Measurements from ENCODE around the gene CASP1.

CASP1 gene

DNA sequence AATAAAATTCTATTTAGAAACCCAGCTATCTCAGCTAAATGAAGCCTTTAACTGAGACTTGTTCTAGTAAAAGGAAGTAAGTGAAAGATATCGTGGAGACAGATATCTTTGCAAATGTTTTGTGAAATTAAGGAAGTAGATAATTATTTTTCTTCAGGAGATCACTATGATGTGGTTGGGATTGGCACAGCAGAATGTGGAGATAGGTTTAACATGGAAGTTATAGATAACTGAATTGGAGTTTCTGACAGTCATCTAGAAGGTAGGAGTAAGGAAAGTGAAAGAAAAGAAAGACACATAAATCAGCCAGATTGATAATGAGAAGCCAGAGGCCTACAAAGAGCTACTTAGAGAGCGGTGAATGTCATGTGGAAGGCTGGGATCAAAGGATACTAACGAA, 7.3 kb downstream of the CASP1 start:
- TF ChIP-seq, protein P1, sequence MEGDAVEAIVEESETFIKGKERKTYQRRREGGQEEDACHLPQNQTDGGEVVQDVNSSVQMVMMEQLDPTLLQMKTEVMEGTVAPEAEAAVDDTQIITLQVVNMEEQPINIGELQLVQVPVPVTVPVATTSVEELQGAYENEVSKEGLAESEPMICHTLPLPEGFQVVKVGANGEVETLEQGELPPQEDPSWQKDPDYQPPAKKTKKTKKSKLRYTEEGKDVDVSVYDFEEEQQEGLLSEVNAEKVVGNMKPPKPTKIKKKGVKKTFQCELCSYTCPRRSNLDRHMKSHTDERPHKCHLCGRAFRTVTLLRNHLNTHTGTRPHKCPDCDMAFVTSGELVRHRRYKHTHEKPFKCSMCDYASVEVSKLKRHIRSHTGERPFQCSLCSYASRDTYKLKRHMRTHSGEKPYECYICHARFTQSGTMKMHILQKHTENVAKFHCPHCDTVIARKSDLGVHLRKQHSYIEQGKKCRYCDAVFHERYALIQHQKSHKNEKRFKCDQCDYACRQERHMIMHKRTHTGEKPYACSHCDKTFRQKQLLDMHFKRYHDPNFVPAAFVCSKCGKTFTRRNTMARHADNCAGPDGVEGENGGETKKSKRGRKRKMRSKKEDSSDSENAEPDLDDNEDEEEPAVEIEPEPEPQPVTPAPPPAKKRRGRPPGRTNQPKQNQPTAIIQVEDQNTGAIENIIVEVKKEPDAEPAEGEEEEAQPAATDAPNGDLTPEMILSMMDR (IDR thresholded peaks at IDR 0.05) = no peak
- Histone ChIP-seq H3K9me3 (ENCODE audit: control insufficient read depth, low read length) (no peaks in the 10 kb centered on the region), H3K79me2 (no peaks in the 10 kb centered on the region), H3K27ac (no peak overlapping the region), H3K4me2 (ENCODE audit: low read length) (no peak overlapping the region), H3K4me3 (ENCODE audit: low read depth, low read length) (no peak overlapping the region), H3K9ac (no peak overlapping the region), H3K4me1 (no peaks in the 10 kb centered on the region), H3K36me3 (ENCODE audit: control insufficient read depth, insufficient read depth, low read length) (no peaks in the 10 kb centered on the region), H3K27me3 (ENCODE audit: control insufficient read depth, insufficient read depth, low read length) (no peaks in the 10 kb centered on the region), H2AFZ (no peak overlapping the region)

DNA sequence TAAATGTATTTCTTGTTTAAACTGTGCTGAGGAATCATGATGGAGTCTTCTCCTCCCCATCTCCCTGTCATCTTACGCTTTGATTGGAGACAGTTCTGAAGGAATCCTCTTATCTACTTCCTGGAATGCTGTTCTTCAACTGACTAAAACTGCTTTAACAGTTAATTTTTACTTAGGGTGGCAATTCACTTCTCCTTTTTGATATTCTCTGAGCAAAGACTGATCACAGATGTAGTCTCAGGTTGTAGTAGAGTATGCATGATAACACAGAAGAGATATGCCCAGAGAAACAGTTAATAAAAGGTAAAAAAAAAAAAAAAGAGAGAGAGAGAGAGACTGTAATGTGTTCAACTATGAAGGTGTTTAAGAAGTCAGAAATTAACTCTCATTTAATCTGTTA, 10.6 kb downstream of the CASP1 start:
- no peaks in the 10 kb centered on the region for H3K79me2 ChIP-seq
- TF ChIP-seq, protein P1 (IDR thresholded peaks at IDR 0.05) = no peak
- no peak overlapping the region for H3K4me2 ChIP-seq (ENCODE audit: low read length)
- no peak overlapping the region for H3K4me3 ChIP-seq (ENCODE audit: low read depth, low read length)
- H3K27ac ChIP-seq = no peak overlapping the region
- H3K4me1 ChIP-seq = no peaks in the 10 kb centered on the region
- H2AFZ ChIP-seq = no peak overlapping the region
- H3K9me3 ChIP-seq (ENCODE audit: control insufficient read depth, low read length) = no peaks in the 10 kb centered on the region
- H3K9ac ChIP-seq = no peak overlapping the region
- H3K36me3 ChIP-seq (ENCODE audit: control insufficient read depth, insufficient read depth, low read length) = no peaks in the 10 kb centered on the region
- H3K27me3 ChIP-seq (ENCODE audit: control insufficient read depth, insufficient read depth, low read length) = no peaks in the 10 kb centered on the region

DNA sequence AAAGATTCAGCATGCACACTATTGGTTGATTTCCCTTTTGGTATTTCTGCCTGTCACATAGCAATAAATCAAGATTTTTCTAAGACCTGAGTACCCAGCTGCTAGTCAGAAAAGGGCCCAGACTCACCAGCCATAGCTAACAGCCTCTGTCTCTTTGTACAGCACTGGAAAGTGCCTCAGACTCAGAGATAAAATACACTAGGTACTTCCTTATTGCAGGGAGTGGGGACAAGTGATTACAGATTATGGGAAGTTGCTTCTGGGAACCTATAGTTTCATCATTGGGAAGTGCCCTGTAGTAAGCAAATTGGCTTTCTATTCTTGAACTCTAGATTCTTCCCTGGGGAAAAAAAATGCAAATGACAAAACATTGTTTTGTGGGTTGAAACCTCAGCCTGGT, 11.9 kb downstream of the CASP1 start, which contains the start of gene CASP5:
TSS of gene CASP5 (minus strand) at position 166 of the 400 bp plus-strand sequence. CDS start at position 134, 32 bp downstream.
- no peaks in the 10 kb centered on the region for H3K79me2 ChIP-seq
- H3K27me3 ChIP-seq (ENCODE audit: control insufficient read depth, insufficient read depth, low read length) = no peaks in the 10 kb centered on the region
- no peak within 1 kb of the TSS for H2AFZ ChIP-seq
- H3K27ac ChIP-seq = no peak within 1 kb of the TSS
- no peaks in the 10 kb centered on the region for H3K4me1 ChIP-seq
- H3K4me2 ChIP-seq (ENCODE audit: low read length) = no peak within 1 kb of the TSS
- H3K4me3 ChIP-seq (ENCODE audit: low read depth, low read length) = no peak within 1 kb of the TSS
- H3K36me3 ChIP-seq (ENCODE audit: control insufficient read depth, insufficient read depth, low read length) = no peaks in the 10 kb centered on the region
- TF ChIP-seq, protein P1 (IDR thresholded peaks at IDR 0.05) = no peak
- H3K9ac ChIP-seq = no peak within 1 kb of the TSS
- H3K9me3 ChIP-seq (ENCODE audit: control insufficient read depth, low read length) = no peaks in the 10 kb centered on the region

DNA sequence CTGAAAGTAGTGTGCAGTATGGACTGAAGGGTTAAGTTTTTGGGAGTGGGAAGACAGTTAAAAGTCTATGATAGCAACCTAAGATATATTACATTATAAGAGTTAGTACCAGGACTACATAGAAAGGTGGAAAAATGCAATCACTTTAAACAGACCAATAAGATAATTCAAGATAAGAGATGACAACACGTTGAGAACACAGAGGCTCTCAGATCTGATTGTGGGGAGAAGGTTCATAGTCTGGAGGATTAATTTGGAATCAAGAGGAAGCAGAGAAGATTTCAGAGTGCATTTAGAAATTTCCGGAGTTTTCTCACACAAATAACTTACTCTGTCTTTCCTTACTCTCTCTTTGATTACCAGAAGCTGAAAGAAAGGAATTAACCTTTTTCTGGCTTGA, 12.4 kb downstream of the CASP1 start:
- no peaks in the 10 kb centered on the region for H3K36me3 ChIP-seq (ENCODE audit: control insufficient read depth, insufficient read depth, low read length)
- H3K9ac ChIP-seq = no peak overlapping the region
- H3K4me1 ChIP-seq = no peaks in the 10 kb centered on the region
- H3K27me3 ChIP-seq (ENCODE audit: control insufficient read depth, insufficient read depth, low read length) = no peaks in the 10 kb centered on the region
- no peak overlapping the region for H2AFZ ChIP-seq
- no peak overlapping the region for H3K4me2 ChIP-seq (ENCODE audit: low read length)
- no peak overlapping the region for H3K27ac ChIP-seq
- H3K4me3 ChIP-seq (ENCODE audit: low read depth, low read length) = no peak overlapping the region
- H3K9me3 ChIP-seq (ENCODE audit: control insufficient read depth, low read length) = no peaks in the 10 kb centered on the region
- H3K79me2 ChIP-seq = no peaks in the 10 kb centered on the region
- TF ChIP-seq, protein P1 (IDR thresholded peaks at IDR 0.05) = no peak

DNA sequence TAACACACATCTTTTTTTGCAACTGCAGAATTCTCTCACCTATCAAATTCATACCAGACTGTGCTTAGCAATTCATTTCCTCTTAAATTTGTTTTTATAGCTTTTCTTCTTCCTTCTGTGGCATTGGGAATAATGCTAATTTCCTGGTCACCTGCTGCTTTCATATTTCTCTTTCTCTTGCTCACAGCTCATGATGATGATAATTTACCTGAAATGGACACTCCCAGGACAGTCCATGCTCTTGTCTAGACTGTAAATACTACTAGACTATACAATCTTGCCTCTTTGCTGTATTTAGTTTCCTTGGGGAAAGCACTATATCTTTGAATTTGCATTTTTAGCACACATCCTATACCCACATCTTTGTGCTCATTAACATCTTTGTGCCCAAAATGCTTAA, 27.5 kb downstream of the CASP1 start:
- Histone ChIP-seq H3K4me1 (no peaks in the 10 kb centered on the region), H3K36me3 (ENCODE audit: control insufficient read depth, insufficient read depth, low read length) (no peaks in the 10 kb centered on the region), H3K9ac (no peak overlapping the region), H2AFZ (no peak overlapping the region), H3K79me2 (no peaks in the 10 kb centered on the region), H3K9me3 (ENCODE audit: control insufficient read depth, low read length) (no peaks in the 10 kb centered on the region), H3K4me2 (ENCODE audit: low read length) (no peak overlapping the region), H3K4me3 (ENCODE audit: low read depth, low read length) (no peak overlapping the region), H3K27me3 (ENCODE audit: control insufficient read depth, insufficient read depth, low read length) (no peaks in the 10 kb centered on the region), H3K27ac (no peak overlapping the region)
- TF ChIP-seq, protein P1 (IDR thresholded peaks at IDR 0.05) = no peak

All from parathyroid adenoma (tissue), 2 donors.